Fibroblast of lung (primary cell): Measurements from ENCODE around the gene PCDH9. TPM values are rescaled to one million over a fixed set of nuclear protein-coding genes. Genes with fewer than 3 reads are reported as not detected.

Experiments used
- DNase-seq, 2 donors: peaks; one replicate each; pipeline versions ENCODE4 v3.0.0 to v3.0.0-alpha.2; 2010; ENCODE audit warnings: low read depth in 2 of 2
- H2AFZ ChIP-seq: 2 replicates; pipeline ENCODE4 v1.5.1; 2012; ENCODE audit warnings: low read length, control low read depth, inconsistent platforms
- H3K27ac ChIP-seq: 2 replicates; pipeline ENCODE4 v1.5.1; 2011; ENCODE audit warnings: low read length, control low read depth; ENCODE audit not compliant: insufficient read depth
- H3K27me3 ChIP-seq: 2 replicates; pipeline ENCODE4 v1.5.1; 2011; ENCODE audit warnings: mild to moderate bottlenecking, low read length; ENCODE audit not compliant: control insufficient read depth, insufficient read depth
- H3K36me3 ChIP-seq: 2 replicates; pipeline ENCODE4 v1.5.1; 2011; ENCODE audit warnings: low read length; ENCODE audit not compliant: control insufficient read depth, insufficient read depth
- H3K4me1 ChIP-seq: 2 replicates; pipeline ENCODE4 v1.5.1; 2011; ENCODE audit warnings: low read length; ENCODE audit not compliant: control insufficient read depth, insufficient read depth; ENCODE audit errors: extremely low read depth
- H3K4me2 ChIP-seq: 2 replicates; pipeline ENCODE4 v1.5.1; 2011; ENCODE audit warnings: low read length, control low read depth; ENCODE audit not compliant: insufficient read depth; ENCODE audit errors: extremely low read depth
- H3K4me3 ChIP-seq, 4 experiments: fragments of 200-600 bp in 1 of 4; sonication (generic) in 1 of 4; replicated peaks in 1 of 4; 2 replicates each; pipeline ENCODE4 v1.5.1; 2011 to 2016; ENCODE audit warnings: low read length in 4 of 4, low read depth in 3 of 4, mild to moderate bottlenecking in 3 of 4, control low read depth in 2 of 4, inconsistent platforms in 1 of 4, mixed read lengths in 1 of 4; ENCODE audit not compliant: insufficient read depth in 1 of 4; ENCODE audit errors: control extremely low read depth in 1 of 4
- H3K79me2 ChIP-seq: 2 replicates; pipeline ENCODE4 v1.5.1; 2012; ENCODE audit warnings: mild to moderate bottlenecking, low read length, inconsistent platforms; ENCODE audit not compliant: control insufficient read depth, insufficient read depth
- H3K9ac ChIP-seq: 2 replicates; pipeline ENCODE4 v1.5.1; 2011; ENCODE audit warnings: mild to moderate bottlenecking, low read length, control low read depth; ENCODE audit not compliant: insufficient read depth
- H3K9me3 ChIP-seq: 2 replicates; pipeline ENCODE4 v1.5.1; 2012; ENCODE audit warnings: low read depth, low read length; ENCODE audit not compliant: control insufficient read depth, insufficient read depth
- H4K20me1 ChIP-seq: 2 replicates; pipeline ENCODE4 v1.5.1; 2011; ENCODE audit warnings: low read length; ENCODE audit not compliant: control insufficient read depth, insufficient read depth; ENCODE audit errors: extremely low read depth
- CTCF ChIP-seq, 2 donors: IDR thresholded peaks in 1 of 2; conservative IDR thresholded peaks in 1 of 2; 1 replicate in 1 of 2; 2 replicates in 1 of 2; pipeline ENCODE4 v1.5.1; 2011 to 2012; ENCODE audit warnings: low read length in 2 of 2, control low read depth in 1 of 2, inconsistent platforms in 1 of 2, low read depth in 1 of 2, mild to moderate bottlenecking in 1 of 2
- EZH2 ChIP-seq: IDR thresholded peaks from 2 replicates; pipeline ENCODE4 v1.5.1; 2012; ENCODE audit warnings: low read length, control low read depth, mild to moderate bottlenecking; ENCODE audit errors: missing control alignments
- polyA plus RNA-seq, 2 donors: library from polyadenylated mRNA; depleted of rRNA in 1 of 2; stranded (reverse) in 1 of 2; unstranded in 1 of 2; fragments of >200 nt; gene quantifications; 2 replicates each; pipeline ENCODE4 v1.2.1, GENCODE V29; 2011 to 2012; ENCODE audit warnings: missing spikeins in 1 of 2
- total RNA-seq: library from RNA; depleted of rRNA; stranded (reverse); fragments of >200 nt; gene quantifications from 2 replicates; pipeline ENCODE4 v1.2.1, GENCODE V29; 2014

Gene PCDH9
- total and polyA plus RNA-seq, 2 donors (not counting 1 experiment from before 2014, with no cell fraction given): 0.50 to 0.67 TPM

- H3K4me3 ChIP-seq: no peak overlapping the region
- H3K36me3 ChIP-seq: no peaks in the 10 kb centered on the region
- H3K4me2 ChIP-seq: no peak overlapping the region
- no peaks in the 10 kb centered on the region for H3K79me2 ChIP-seq
- no peak overlapping the region for H3K27ac ChIP-seq
- peak in 1 of 2 donors; percentile 35 for DNase-seq
- H3K4me1 ChIP-seq: no peaks in the 10 kb centered on the region
- no peak overlapping the region for H3K9ac ChIP-seq
- no peak overlapping the region for H2AFZ ChIP-seq
- H3K27me3 ChIP-seq: no peaks in the 10 kb centered on the region
- no peak for TF ChIP-seq EZH2
- TF ChIP-seq CTCF (conservative IDR thresholded peaks at IDR 0.05 in 1 of 2, IDR thresholded peaks at IDR 0.05 in 1 of 2; ENCODE audit: low read depth in 1 of 2, low read length in 2 of 2): no peak
- no peaks in the 10 kb centered on the region for H3K9me3 ChIP-seq
- H4K20me1 ChIP-seq: no peaks in the 10 kb centered on the region
Observed at GRCh38 chr13:66528180-66528579, 702.0 kb downstream of the PCDH9 start.

- H3K36me3 ChIP-seq: no peaks in the 10 kb centered on the region
- H3K4me1 ChIP-seq: no peaks in the 10 kb centered on the region
- no peaks in the 10 kb centered on the region for H4K20me1 ChIP-seq
- no peak overlapping the region for H2AFZ ChIP-seq
- no peak overlapping the region for H3K27ac ChIP-seq
- TF ChIP-seq CTCF (conservative IDR thresholded peaks at IDR 0.05 in 1 of 2, IDR thresholded peaks at IDR 0.05 in 1 of 2; ENCODE audit: low read depth in 1 of 2, low read length in 2 of 2) (no peak), EZH2 (no peak)
- no peaks in the 10 kb centered on the region for H3K79me2 ChIP-seq
- H3K4me2 ChIP-seq: no peak overlapping the region
- H3K27me3 ChIP-seq: no peaks in the 10 kb centered on the region
- H3K9ac ChIP-seq: no peak overlapping the region
- DNase-seq: peak in 1 of 2 donors; percentile 66
- H3K9me3 ChIP-seq: no peaks in the 10 kb centered on the region
- no peak overlapping the region for H3K4me3 ChIP-seq
Observed at GRCh38 chr13:66520511-66521355, 709.4 kb downstream of the PCDH9 start.

DNA sequence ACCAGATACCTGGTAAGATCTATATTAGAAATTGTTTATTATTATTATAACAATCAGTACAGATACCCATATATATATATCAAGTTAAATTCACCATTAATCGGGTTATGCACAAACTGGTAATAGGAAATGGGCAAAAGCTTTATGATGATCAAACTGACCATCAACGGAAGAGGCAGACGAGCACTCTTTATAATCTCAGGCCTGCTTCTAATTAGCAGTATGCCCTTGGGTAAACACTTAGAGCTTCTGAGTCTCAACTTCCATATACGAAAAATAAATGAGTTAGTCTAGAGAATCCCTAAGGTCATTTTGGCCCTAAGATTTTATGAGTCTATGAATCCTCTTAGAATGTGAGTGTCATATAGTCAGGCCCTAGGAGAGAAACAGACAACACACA, 710.9 kb downstream of the PCDH9 start:
- Histone ChIP-seq H3K4me1 (no peaks in the 10 kb centered on the region), H3K79me2 (no peaks in the 10 kb centered on the region), H3K9ac (no peak overlapping the region), H3K9me3 (no peaks in the 10 kb centered on the region), H4K20me1 (no peaks in the 10 kb centered on the region), H3K4me2 (no peak overlapping the region), H2AFZ (no peak overlapping the region), H3K4me3 (no peak overlapping the region), H3K27ac (no peak overlapping the region), H3K36me3 (no peaks in the 10 kb centered on the region), H3K27me3 (no peaks in the 10 kb centered on the region)
- no peak for DNase-seq
- no peak for TF ChIP-seq EZH2
- no peak for TF ChIP-seq CTCF (conservative IDR thresholded peaks at IDR 0.05 in 1 of 2, IDR thresholded peaks at IDR 0.05 in 1 of 2; ENCODE audit: low read depth in 1 of 2, low read length in 2 of 2)
